HUES64 (cell line): ENCODE measurements around the gene RHOBTB1.

Experiments
- H3K27ac ChIP-seq: 2 replicates; pipeline ENCODE4 v1.7.0; 2013; ENCODE audit warnings: low read depth, low read length, inconsistent platforms
- H3K27me3 ChIP-seq: 2 replicates; pipeline ENCODE4 v1.6.1; 2013; ENCODE audit warnings: mild to moderate bottlenecking, low read length; ENCODE audit not compliant: insufficient read depth
- H3K36me3 ChIP-seq: 2 replicates; pipeline ENCODE4 v1.6.1; 2013; ENCODE audit warnings: mild to moderate bottlenecking, low read length; ENCODE audit not compliant: insufficient read depth
- H3K4me1 ChIP-seq: 2 replicates; pipeline ENCODE4 v1.6.1; 2013; ENCODE audit warnings: mild to moderate bottlenecking, low read length, moderate library complexity; ENCODE audit not compliant: insufficient read depth
- H3K4me3 ChIP-seq: 2 replicates; pipeline ENCODE4 v1.5.1; 2013; ENCODE audit warnings: mild to moderate bottlenecking, low read length, moderate library complexity
- H3K9ac ChIP-seq: 2 replicates; pipeline ENCODE4 v1.6.1; 2013; ENCODE audit warnings: mild to moderate bottlenecking, low read depth, low read length
- H3K9me3 ChIP-seq: 2 replicates; pipeline ENCODE4 v1.6.1; 2013; ENCODE audit warnings: low read depth, low read length; ENCODE audit not compliant: insufficient read depth
- WGBS: fragments of 150-250, 120-280 bp; methylation state at CpG from one replicate; pipeline ENCODE4 v1.1.7; 2013; ENCODE audit warnings: missing lambda C conversion rate; 5-methylcytosine and 5-hydroxymethylcytosine counted together

Gene RHOBTB1

DNA sequence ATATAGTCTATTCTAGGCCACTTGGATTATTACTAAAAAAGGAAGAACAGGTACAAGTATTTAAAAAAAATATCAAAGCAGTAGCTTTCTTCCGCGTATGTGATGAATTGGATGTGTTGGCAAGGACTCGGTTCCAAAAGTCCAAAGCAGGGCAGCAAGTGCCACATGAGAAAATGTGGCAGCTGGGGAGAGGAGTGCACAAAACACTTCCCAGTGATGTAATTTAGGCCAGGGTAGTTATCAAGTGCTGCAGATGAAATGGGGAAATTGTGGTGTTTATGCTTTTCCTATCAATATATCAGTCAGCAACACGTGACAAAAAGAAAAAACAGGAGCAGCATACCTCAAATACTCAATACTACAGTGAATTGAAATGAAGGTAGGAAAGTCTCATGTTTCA lies 7.0 kb downstream of the RHOBTB1 start:
- no peaks in the 10 kb centered on the region for H3K36me3 ChIP-seq
- no peak overlapping the region for H3K4me3 ChIP-seq
- no peak overlapping the region for H3K27ac ChIP-seq
- H3K9me3 ChIP-seq: no peaks in the 10 kb centered on the region
- WGBS: 95% methylated on average over 3 of the region's 4 CpGs
- no peaks in the 10 kb centered on the region for H3K27me3 ChIP-seq
- H3K9ac ChIP-seq: no peak overlapping the region
- peaks cover 5% of the 10 kb centered on the region for H3K4me1 ChIP-seq

DNA sequence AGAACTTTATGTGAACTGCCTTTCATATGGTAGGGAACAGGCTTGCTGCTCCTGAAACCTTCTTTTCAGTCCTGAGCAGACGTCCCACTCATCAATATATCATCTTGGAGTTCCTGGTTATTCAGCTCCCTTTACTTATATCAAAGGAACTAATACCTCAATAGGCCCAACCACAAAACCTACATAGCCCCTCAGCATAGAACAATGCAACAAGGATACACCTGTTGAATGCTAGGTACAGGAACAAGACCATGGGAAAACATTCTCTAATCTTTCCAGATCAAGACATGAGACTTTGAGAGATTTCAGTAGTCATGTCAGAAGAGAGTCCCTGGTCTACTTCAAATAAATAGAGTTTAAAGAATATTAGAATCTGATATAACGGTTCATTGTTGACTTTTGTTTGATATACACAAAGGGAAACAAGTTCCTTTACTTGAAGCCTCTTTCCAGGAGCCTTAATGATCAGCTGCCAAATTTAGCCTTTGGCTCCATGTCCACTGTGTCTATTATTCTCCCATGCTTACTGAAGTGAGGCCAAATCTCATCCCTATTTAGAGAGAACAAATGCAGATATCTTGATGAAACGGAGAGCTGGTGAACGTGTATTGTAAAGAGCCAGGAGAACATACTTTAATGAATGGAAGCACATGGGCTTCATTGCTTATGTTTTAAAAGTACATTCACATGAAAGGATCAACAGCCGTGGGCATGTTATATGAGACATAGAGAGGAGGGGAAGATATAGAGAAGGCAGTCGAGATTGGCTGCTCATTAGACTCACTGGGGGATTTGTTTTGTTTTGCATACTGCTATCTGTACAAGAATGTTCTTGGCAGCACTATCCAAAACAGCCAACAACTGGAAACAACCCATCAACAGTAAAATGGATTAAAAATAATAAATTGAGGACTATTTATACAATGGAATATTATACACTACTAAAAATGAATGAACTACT lies 9.5 kb downstream of the RHOBTB1 start:
- Histone ChIP-seq H3K27me3 (no peaks in the 10 kb centered on the region), H3K9ac (no peak overlapping the region), H3K36me3 (no peaks in the 10 kb centered on the region), H3K9me3 (no peaks in the 10 kb centered on the region), H3K4me1 (peaks cover 5% of the 10 kb centered on the region), H3K27ac (no peak overlapping the region), H3K4me3 (no peak overlapping the region)
- WGBS: 92% methylated on average over 6 of the region's 6 CpGs

DNA sequence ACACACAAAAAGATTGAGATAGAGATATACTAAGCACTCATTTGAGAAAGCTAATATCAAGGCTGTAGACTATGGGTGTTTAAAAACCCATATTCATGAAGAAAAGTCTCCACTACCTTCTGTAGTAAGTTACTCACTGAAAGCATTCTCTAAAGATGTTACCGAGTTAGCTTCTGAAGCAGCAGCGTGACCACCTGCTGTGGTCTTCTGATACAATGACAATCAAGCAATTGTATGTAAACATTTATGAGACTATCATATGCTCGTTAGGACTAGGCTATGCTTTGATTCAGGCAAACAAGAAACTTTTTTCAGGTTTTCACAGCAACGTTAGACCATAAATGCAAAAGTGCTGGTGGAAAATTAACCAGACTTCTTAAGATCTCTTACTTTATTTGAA lies 11.2 kb downstream of the RHOBTB1 start:
- no peaks in the 10 kb centered on the region for H3K36me3 ChIP-seq
- peaks cover 5% of the 10 kb centered on the region for H3K4me1 ChIP-seq
- H3K9me3 ChIP-seq: no peaks in the 10 kb centered on the region
- no peaks in the 10 kb centered on the region for H3K27me3 ChIP-seq
- no peak overlapping the region for H3K9ac ChIP-seq
- H3K27ac ChIP-seq: no peak overlapping the region
- no peak overlapping the region for H3K4me3 ChIP-seq
- 64% methylated on average over 4 of the region's 4 CpGs for WGBS

DNA sequence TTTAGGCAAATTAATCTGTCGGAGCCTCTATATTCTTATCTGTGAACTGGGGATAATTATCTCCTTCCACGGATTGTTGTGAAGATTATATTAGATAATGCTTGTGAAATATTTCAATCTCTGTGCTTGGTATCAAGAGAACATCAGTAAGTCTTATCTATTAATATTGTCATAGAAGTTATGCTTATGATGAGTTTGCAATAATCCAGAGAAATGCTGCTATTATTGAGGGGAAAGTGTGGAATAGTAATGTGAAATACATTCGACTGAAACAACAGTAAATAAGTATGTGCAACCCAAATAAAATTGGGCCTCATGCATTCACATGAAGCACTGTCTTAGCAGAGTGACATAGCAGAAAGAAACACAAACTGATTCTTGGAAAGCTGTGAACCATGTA lies 13.7 kb downstream of the RHOBTB1 start:
- Histone ChIP-seq H3K4me1 (peaks cover 5% of the 10 kb centered on the region), H3K9ac (no peak overlapping the region), H3K9me3 (no peaks in the 10 kb centered on the region), H3K36me3 (no peaks in the 10 kb centered on the region), H3K27ac (no peak overlapping the region), H3K27me3 (no peaks in the 10 kb centered on the region), H3K4me3 (no peak overlapping the region)
- WGBS: 94% methylated on average over 3 of the region's 3 CpGs

DNA sequence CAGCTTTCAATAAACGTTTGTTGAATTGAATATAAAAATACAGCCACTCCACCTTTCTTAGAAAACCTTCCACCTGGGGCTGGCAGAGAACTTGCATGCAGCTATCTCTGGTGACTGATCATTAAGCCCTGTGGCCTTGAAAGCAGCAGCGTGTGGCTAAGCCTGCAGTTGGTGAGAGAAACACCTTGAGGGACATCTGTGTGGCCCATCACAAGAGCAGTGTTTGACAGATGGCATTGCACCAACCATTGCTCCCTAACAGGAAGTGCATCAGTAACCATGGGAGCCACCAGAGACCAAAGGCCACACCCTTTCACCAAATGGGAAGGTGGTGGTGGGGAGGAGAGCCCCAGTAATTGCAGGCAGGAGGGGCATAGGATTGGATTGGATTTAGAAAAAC lies 22.4 kb downstream of the RHOBTB1 start:
- H3K27me3 ChIP-seq: no peaks in the 10 kb centered on the region
- no peaks in the 10 kb centered on the region for H3K9me3 ChIP-seq
- no peak overlapping the region for H3K27ac ChIP-seq
- H3K4me3 ChIP-seq: no peak overlapping the region
- no peaks in the 10 kb centered on the region for H3K36me3 ChIP-seq
- WGBS: 92% methylated on average over 2 of the region's 2 CpGs
- no peaks in the 10 kb centered on the region for H3K4me1 ChIP-seq
- no peak overlapping the region for H3K9ac ChIP-seq

DNA sequence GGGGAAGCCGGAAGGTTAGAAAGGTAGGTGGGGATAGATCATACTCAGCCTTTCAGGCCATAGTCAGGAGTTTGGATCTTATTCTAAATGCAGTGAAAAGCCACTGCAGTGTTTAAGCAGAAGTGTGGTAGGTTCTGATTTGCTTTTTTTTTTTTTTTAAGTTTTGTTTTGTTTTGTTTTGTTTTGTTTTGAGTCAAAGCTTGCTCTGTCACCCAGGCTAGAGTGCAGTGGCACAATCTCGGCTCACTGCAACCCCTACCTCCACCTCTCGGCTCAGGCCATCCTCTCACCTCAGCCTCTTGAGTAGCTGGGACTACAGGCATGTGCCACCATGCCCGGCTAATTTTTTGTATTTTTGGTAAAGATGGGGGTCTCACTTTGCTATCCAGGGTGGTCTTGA lies 23.5 kb downstream of the RHOBTB1 start:
- no peak overlapping the region for H3K9ac ChIP-seq
- no peak overlapping the region for H3K4me3 ChIP-seq
- no peaks in the 10 kb centered on the region for H3K4me1 ChIP-seq
- H3K27me3 ChIP-seq: no peaks in the 10 kb centered on the region
- no peaks in the 10 kb centered on the region for H3K9me3 ChIP-seq
- no peaks in the 10 kb centered on the region for H3K36me3 ChIP-seq
- whole genome bisulfite sequencing: 98% methylated on average over 4 of the region's 4 CpGs
- no peak overlapping the region for H3K27ac ChIP-seq

DNA sequence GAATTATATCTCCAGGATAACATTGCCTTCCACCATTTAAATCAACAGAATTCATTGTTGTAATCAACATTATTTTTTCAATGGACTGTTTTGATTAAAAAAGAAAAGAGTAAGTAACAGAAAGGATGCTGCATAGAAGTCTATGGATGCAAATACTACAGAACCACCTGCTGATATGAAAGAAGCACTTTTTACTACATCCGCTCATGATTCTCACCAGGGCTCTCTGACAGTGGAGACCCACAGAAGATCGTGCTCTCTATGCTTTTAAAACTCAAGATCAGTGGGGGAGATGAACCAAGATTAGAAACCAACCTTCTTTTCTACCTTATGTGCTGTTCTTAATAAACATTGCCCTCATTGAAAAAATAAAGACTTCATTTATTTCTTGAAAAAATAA lies 24.4 kb downstream of the RHOBTB1 start:
- 87% methylated on average over 2 of the region's 2 CpGs for WGBS
- Histone ChIP-seq H3K9me3 (no peaks in the 10 kb centered on the region), H3K36me3 (no peaks in the 10 kb centered on the region), H3K27me3 (no peaks in the 10 kb centered on the region), H3K4me3 (no peak overlapping the region), H3K27ac (no peak overlapping the region), H3K9ac (no peak overlapping the region), H3K4me1 (no peaks in the 10 kb centered on the region)

DNA sequence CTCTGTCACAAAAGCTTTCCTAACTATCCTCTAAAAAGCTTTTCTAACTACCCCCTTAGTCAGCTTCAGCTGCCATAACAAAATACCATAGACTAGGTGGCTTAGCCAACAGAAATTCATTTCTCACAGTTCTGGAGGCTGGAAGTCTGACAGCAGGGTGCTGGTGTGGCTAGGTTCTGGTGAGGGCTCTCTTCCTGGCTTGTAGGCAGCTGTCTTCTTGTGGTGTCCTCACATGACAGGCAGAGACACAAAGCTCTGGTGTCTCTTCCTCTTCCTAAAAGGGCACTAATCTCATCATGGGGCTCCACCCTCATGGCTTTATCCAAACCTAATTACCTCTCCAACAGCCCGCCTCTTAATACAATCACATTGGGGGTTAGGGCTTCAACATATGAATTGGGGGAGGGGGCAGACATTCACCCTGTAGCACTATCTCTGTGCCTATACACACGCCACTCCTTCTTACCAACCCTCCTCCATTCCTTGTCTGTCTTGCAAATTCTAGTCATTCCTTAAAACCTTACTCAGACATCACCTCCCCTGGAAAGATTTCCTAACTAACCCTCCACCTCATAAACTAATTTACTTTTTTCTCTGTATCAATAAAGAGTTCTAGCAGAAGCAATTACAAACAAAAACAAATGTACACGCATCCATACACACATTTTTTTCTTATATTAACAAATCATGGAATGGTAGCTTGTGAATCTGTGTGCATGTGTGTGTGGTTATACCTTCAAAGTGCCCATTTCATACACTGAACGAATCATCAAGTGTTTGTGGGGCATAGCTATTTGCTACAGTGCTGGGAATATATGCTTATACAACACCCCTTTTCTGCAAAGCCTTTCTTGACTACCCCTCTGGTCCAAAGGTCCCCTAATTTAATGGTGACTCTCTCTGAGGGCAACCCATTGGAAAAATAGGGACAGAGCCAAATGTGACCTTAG lies 26.4 kb downstream of the RHOBTB1 start:
- no peak overlapping the region for H3K27ac ChIP-seq
- no peaks in the 10 kb centered on the region for H3K9me3 ChIP-seq
- H3K36me3 ChIP-seq: no peaks in the 10 kb centered on the region
- H3K9ac ChIP-seq: no peak overlapping the region
- H3K4me1 ChIP-seq: no peaks in the 10 kb centered on the region
- no peaks in the 10 kb centered on the region for H3K27me3 ChIP-seq
- no peak overlapping the region for H3K4me3 ChIP-seq
- 85% methylated on average over 4 of the region's 4 CpGs for WGBS

DNA sequence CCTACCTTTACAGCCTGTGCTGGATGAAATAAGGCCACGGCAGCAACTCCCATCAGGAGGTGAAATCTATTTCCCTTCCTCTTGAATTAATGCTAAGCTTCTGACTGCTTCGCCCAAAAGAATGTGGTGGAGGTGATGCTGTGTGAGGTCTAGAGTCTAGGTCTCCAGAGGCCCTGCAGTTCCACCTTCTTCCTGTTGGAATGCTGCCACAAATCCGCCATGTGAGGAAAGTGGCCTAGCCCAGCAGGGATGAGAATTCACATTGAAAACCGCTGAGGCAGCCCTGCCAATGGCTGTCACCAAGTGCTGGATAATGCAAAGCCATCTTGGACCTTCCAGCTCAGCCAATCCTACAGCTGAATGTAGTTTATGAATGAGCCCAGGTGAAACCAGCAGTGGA lies 28.0 kb downstream of the RHOBTB1 start:
- Histone ChIP-seq H3K4me3 (no peak overlapping the region), H3K27me3 (no peaks in the 10 kb centered on the region), H3K9ac (no peak overlapping the region), H3K4me1 (no peaks in the 10 kb centered on the region), H3K36me3 (no peaks in the 10 kb centered on the region), H3K9me3 (no peaks in the 10 kb centered on the region), H3K27ac (no peak overlapping the region)
- 92% methylated on average over 4 of the region's 4 CpGs for WGBS

DNA sequence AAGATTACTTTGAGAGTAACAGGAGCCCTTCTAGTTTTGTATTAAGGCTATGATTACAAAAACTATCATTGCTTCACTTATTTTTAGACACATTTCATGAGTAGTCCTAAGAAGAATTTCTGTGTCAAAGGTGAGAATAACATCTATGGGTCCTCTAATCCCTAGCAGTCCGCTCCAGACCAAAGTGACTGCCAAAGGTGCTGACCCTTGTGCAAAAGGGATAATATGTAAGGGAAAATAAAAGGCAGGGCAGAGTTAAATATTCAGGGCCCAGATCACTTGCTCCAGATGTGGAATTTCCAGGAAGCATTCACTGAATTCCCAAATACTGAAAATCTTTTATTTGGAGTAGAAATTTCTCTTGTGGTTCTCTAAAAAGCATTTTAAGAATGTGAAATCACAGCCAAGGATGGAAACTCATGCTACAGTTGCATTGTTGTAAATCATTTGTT lies 29.3 kb downstream of the RHOBTB1 start:
- H3K9ac ChIP-seq: no peak overlapping the region
- no peaks in the 10 kb centered on the region for H3K27me3 ChIP-seq
- H3K9me3 ChIP-seq: no peaks in the 10 kb centered on the region
- no peaks in the 10 kb centered on the region for H3K4me1 ChIP-seq
- 93% methylated on average over 1 of the region's 1 CpG for WGBS
- no peak overlapping the region for H3K4me3 ChIP-seq
- H3K27ac ChIP-seq: no peak overlapping the region
- no peaks in the 10 kb centered on the region for H3K36me3 ChIP-seq

DNA sequence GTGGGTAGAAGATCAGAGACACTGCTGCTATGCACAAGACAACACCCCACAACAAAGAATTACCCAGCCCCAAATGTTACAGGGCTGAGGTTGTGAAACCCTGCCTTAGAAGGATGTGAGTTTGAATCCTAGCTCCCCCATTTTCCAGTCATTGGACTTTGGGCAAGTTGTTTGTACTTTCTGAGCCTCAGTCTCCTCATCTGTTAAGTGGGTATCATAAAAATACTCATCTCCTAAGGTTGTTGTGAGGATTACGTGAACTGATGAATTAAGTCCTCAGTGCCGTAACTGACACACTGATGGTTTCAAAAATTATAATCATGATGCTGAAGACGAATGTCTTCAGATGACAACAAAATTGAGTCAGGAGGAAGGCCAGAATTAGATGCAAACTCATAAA lies 30.3 kb downstream of the RHOBTB1 start:
- Histone ChIP-seq H3K9me3 (no peaks in the 10 kb centered on the region), H3K36me3 (no peaks in the 10 kb centered on the region), H3K27ac (no peak overlapping the region), H3K4me3 (no peak overlapping the region), H3K9ac (no peak overlapping the region), H3K4me1 (no peaks in the 10 kb centered on the region), H3K27me3 (no peaks in the 10 kb centered on the region)
- 96% methylated on average over 3 of the region's 3 CpGs for WGBS
